Kidney capillary endothelial cell (primary cell): ENCODE measurements around the gene CAMTA1.

Experiments
- DNase-seq: peaks from one replicate; pipeline ENCODE4 v3.0.0-alpha.2; 2018; ENCODE audit warnings: low spot score

The CAMTA1 gene

DNA sequence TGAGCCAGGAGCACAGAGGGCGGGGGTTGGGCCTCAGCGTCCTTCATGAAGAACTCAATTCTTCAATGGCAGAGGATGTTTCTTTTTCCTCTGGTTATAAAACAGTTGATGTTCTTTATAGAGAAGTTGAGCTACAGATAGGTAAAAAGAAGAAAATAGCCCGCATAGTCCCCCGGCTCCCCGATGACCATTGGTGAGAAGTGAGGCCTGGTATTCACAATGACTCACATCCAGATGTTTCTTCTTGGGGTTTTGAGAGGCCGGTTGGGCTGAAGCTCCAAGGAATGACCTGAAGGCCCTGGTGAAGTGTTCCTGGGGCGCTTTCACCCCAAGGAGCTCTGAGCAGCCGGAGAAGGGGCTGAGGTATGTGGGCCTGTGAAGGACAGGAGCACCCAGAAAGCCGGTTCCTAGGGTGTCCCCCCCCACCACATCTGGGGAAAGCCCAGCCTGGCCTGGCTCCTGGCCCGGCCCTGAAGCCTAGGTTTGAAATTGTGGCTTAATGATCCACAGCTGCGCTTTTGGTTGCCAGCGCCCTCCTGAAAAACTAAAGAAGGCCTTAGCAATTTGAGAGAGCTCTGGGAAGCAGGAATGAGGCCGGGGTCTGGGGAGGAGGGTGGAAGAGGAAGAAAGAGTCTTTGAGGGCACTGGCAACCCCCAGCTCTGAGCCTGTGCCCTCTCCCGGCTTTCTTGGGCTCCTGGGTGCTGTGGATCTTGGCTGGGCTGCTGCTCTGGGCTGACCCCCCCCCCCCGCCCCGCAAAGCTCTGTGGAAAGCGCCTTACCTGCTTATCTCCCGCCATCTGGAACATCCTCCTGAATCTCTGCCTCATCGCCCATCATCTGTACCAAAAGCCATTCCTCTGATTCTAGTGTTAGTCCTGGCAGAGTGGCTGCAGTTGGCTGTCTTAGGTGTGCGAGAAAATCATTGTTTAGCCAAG is 444.7 kb downstream of the CAMTA1 start:
- no peak for DNase-seq

DNA sequence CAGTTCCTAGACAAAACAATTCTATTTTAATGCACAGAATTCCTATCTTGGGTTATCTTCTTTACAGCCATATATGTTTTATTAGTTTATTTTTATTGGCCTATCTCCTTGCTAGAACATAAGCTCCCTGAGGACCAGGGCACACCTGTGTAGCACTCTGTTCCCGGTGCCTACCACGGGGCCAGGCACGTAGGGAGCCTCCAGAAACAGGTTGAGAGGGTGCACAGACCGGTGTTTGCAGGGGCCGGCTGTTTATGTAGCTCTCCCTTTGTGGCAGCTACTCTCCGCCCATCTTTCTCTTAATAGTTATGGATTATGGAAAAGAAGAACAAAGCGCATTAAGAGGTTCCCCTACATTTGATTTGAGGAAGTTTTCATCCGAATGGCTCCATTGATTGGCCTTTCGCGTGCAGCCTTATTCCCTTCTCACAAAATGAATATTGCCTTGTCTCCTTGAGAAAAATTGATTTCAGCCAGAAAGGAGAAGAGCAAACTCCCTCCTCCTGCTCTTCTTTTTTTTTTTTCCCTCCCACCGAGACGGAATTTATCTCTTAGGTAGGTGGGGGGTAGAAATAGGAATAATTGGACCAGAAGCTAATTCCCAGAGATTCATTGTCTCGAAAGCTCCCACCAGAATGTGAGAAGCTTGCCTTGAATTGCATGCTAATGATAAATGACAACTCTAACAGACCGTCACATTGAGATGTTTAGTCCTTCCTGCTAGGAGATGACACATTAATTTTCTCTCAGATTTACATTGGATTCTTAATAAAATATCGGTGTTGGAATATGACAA is 447.4 kb downstream of the CAMTA1 start:
- no peak for DNase-seq

DNA sequence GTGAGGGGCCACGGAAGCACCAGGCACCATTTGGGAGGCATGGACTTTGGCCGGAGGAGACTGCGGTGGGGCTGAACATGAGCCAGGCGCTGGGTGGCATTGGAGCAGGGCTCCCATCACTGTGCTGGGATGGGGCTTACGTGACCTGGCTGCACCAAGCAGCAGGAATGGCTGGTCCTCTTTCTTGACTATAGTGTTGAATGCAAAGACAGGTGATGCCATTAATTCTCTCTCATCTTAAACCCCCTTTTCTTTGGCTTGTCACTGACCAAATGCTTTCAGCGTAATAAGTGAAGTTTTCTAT is 447.9 kb downstream of the CAMTA1 start:
- no peak for DNase-seq

DNA sequence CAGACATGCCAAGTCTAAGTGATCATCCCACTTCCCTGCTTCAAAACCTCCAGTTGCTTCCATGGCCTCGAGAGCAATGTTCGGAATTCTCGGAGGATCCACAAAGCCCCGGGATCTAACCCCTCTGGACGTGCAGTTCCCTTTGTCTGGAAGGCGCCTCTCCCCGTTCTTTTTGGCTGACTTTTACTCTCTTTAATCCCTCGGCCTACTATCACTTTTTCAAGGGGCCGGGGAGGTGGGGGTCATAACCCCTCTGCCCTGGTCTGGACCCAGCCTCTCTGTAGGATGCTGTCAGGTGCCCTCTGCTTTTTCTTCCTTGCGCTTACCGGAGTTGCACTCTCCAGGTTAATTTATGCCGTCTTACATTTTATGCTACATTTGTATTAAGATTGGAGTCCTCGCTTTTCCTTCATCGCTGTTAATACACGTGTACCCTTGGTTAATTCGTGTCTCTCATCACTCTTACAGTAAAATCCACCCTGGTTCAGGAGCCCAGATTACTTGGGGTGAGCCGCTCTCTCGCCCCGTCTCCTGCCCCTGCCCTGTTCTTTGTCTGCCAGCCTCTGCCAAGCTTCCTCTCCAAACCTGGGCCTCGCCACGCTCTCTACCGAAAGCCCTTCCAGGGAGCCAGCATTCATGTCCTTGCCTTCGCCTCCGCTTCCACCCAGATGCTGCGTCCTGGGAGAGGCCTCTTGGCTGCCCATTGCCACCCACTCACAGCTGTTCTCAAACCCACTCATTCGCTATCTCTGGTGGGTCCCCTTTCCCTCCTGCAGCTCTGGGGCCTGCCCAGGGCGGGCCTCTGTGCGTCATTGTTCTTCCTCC is 448.6 kb downstream of the CAMTA1 start:
- DNase-seq: no peak

DNA sequence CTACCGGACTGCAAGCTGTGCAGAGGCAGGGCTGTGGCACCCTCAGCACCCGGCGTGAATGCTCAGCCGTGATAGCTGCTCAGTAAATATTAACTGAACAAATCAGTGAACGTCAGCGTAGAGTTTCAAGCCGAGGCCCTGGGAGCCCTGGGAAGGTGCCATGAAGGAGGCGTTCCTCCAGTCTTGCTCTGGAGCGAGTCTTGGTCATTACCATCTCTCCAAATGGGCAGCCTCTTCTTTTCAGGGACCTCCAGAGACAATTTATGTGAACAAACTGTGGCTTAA is 449.2 kb downstream of the CAMTA1 start:
- DNase-seq: no peak

DNA sequence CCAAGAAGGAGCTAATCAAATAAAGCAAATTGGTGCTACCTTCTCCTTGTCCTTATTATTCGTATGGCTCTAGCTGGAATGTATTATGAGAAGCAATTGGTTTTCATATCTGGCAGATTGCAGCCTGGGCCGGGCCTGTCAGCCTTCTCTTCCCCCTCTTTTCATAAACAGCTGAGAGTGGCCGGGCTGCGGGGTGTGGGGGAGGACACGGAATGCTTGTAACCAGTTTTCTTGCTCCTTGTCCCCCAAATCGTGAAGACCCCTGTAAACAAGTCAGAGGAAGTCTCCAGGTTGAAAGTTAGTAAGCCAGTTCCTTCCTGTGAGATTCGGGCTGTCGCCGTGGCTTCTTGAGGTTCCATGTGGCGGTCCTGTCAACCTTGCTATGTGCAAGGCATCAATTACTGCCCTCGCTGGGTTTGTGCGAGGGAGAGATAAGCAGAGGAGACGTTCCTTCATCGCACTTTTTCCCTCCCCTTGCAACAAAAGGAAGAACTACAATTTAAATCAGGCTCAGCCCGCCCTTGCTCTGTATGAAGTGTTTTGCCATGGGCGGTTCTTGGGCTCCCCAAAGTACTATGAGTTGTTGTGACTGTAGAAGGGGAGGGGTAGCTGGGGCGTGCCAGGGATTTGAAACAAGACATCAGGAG is 450.7 kb downstream of the CAMTA1 start:
- DNase-seq: no peak

DNA sequence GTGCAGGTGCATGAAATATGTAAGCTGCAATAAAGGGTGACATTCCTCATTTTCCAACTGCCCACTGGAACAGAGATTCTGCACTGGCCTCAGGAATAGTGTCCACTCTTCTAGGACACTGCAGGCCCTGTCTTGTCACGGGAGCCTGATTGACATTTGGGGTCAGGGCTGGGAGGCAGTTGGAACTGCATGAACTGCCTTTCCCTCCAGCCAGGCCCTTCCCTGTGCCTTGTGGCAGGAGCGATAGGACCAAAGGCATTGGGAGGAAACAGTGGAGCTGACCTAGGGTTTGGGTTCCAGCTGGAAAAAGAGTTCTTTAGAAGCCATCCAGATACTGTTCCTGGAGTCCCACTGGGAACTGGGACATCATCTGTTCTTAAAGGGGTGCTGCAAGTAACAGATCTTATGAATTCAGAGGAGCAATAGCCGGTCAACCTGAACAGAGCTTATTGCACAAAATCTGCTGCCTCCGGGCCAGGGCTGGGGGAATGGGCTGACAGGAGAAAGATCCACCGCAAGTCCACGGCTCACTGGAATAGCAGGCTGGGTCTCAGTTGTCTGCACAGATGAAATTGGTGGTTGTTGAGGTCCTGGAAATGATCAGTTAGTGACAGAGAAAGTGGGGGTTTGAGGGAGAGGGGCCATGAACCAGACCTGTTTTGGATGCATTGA is 451.7 kb downstream of the CAMTA1 start:
- no peak for DNase-seq

DNA sequence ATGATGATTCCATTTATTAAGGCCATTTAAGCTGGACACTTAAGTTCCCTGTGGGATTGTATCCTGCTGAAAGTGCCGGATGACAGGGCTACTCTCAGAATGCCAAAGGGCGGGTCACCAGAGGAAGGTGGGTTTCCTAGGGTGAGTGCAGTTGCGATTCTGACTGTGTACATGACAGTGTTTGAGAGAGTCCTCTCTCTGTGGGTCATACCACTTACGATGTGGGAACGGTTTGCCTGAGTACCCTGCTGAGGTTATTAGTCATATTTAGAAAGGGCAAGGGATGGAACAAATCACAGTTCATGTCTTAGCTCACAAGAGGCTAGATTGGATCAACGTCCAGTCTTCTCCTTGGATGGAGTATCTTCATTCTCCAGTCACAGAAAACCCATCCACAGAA is 461.9 kb downstream of the CAMTA1 start:
- DNase-seq: no peak

DNA sequence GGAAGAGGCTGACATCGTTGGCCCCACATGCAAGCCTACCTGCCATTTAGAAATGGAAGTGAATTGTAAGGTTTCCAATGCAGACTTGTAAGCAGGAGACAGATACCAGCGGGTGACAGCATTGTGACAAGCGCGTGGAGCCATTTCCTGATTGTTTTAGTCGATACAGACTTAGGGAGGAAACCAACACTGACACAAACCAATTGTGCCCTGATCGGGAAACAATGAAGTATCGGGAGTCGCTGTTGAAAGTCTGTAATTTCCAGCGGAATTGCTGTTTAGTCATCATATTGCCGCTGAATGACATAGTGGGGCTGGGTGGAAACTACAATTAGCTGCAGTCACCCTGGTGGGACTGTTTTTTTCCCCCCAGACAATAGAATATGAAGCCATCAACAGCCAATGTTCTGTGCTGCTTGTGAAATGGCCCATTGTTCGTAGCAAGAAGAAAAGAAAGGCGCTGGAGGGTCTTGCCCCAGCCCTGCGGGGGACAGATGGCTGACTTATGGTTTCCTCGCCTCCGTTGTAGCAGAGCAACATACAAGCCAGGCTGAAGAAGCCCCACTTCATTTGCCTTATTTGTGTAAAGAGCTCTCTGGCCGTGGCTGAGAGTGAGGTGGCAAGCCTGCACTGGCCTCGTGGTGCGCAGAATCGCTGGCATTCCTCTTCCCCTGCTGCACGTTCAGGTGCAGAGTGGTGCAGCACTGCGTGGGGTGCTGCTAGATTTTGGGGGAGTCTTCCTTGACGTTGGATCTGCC is 462.7 kb downstream of the CAMTA1 start:
- DNase-seq: peak; percentile 76

DNA sequence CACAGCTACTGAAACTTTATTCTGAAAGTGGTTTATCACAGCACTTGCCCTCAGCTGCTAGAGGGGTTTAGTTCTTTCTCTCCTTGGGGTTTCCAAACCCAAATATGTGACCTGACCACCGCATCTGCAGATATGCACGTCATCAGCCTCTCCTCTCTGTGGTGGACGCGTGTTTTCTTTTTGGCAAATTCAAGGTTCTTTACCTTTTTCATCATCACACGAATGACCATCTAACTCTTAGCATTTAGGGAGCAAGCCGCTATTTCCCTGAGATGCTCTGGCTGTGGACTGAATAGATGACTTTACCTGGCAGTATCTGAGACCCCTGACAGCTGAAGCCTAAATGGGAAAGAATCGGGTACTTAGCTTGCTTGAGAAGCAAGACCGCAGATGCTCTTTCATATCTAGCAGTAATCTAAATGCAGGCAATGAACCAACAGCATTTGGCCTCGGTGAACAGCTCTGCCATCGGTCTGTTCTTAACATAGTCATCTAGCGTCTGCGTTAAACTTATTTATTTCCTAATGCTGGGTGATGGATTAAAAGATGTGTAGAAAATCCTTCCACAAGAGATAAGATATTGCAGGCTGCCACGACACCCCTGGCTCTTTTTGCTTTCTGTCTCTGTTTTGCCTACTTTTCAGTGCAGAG is 463.4 kb downstream of the CAMTA1 start:
- DNase-seq: no peak

DNA sequence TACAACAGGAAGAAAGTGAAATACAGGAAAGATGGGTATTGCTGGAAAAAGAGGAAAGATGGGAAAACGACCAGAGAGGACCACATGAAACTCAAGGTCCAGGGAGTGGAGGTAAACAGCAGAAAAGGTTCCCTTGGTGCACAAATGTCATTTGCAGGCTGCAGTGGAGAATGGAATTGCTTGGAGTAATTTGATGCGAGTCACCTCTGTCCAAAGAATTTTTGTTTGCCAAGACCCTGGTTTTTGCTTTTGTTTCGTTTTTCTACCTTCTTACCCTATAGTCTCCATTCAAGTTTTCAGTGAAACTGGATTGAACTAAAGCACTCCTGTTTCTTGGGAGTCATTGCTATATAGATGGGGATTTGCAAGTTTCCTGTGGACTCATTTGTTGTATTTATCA is 464.3 kb downstream of the CAMTA1 start:
- no peak for DNase-seq

DNA sequence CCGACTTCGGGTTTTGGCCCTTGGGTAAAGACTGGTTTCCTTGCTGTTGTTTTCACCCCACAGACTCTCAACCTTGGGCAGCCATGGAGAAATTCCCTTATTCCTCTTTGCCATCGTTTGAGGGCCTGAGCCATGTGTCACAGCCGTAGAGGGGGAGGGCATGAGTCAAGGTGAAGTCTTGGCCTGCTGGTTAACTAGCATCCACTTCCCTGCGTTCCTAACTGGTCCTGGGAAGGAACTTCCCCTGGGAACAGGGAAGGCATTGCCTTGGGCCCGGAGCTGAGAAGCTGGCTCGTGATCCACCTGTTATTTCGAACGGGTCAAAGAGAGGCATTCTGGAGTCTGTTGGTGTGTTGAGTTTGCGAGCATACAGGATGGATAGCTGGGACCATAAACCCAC is 464.9 kb downstream of the CAMTA1 start:
- DNase-seq: no peak

DNA sequence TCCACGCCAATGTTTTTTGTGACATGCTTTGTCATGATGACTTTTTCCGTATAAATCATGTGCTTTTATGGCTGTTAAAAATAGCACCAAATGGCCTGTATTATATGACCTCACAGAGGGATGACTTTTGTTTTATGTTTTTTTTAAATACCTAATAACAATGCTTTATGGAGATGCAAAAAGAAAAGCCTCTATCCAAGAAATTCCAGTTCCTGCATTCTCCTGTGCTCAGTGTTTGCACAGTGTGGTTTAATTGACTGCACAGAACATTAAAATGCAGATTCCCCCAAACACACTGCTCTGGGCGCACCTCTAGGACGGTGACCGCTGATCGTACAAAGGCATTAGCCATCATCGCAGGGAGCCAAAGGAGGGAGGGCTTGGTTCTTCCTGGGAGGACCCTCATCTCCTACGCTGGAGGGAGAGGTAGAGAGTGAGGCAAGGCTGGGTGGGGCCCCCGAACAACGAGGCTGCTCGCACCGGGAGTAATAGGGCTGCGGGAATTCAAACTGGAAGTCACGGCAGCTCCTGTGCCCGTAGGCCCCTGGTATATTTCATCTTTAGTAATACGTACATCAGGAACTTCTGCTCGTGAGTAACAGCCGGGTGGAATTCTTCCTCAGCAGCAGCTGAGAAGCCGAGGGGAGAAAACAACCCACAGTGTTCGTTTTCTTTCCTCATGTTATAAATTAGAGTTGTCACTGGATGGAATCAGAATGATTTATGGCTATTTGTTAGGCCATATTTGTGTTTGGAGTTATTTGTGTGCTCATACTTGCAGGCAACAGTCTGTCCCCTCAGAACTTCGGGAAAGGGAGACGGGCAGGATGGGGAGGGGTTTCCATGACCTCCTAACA is 465.6 kb downstream of the CAMTA1 start:
- DNase-seq: no peak

DNA sequence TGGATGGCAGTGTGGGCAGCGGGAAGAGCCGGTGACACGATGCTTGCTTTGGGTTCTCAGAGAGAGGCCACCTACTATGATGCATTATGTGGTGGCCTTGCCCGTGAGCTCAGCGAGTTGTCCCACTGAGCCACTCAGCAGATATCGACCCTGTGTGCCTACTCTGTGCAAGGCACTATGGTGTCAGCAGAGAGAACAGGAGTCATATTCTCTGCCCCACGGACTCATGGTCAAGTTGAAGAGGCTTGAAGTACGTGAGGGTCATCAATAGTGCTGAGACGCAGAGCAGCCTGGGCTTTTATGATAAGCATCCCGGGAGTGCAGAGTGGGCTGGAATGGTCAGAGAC is 466.2 kb downstream of the CAMTA1 start:
- no peak for DNase-seq

DNA sequence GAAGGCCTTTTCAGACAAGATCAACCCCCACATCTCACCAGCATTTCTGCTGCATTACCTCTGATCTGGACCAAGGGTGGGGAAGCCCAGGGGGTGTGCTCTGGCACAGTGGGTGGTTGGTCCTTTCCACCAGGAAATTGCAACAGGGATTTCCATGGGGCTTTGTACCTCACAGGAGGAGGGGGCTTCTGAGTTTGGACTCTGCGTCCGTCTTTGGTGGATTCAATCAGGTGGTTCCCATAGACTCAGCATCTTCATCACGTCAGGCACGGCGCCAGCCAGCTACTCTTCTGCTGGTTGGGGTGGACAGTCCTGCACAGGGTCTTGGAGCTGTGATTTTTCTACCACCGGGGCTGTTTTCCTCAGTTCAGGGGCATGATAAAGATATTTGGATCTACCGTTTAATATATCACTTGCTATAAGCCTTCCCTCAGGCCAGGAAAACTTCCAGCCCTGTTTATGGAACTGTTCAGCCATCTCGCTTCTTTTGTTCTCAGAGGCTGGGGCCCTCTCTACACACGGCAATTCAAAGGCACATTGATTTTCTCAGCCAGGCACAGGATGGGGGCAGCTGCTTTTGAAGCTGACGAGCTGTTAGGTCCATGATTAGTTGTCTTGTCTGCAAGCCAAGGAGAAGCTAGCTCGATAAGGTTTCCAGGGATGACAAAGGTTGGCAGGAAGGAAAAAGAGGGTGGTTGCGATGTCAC is 467.3 kb downstream of the CAMTA1 start:
- DNase-seq: no peak

DNA sequence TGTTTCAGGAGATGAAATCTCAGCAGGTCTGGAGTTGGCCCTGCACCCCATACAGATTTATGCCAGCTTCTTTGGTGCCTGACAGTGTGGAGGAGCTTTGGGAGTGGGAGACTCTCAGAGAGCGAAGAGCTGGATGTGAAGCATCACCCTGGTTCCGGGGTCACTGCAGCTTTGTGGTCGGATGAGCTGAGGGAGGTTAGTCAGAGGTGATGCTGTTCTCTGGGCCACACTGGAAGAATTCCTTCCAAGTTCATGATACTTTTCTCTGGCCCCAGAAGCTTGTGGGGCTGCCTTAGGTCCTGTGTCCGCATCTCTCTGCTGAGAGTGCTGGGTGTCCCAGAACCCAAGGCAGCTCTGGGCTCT is 467.8 kb downstream of the CAMTA1 start:
- DNase-seq: no peak

DNA sequence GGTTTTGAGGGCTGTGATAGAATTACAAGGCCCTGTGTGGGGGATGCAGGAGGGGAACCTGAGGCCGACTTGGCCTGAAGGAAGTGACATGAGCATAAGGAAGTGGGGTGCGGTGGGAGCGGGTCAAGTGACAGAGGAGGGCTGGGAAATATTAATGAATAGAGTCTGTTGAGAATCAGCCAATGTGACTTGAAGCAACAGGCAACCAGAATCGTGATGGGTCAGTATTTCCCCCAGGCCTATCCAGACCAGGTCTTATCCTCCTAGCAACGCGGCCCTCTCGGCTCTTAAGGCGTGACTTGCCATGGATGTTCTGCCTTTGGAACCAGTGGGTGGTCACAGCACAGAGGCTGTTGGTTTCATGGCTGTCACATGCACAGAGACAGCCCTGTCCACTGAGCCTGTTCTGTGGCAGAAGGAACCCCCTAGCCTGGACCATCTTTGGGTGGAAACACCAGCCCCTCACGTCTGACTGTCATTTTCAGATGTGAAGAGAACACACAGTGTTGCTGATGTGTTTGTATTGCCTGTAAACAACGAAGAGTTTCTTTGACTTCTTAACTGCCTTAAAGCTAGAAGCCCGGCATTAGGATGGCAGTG is 468.8 kb downstream of the CAMTA1 start:
- no peak for DNase-seq

DNA sequence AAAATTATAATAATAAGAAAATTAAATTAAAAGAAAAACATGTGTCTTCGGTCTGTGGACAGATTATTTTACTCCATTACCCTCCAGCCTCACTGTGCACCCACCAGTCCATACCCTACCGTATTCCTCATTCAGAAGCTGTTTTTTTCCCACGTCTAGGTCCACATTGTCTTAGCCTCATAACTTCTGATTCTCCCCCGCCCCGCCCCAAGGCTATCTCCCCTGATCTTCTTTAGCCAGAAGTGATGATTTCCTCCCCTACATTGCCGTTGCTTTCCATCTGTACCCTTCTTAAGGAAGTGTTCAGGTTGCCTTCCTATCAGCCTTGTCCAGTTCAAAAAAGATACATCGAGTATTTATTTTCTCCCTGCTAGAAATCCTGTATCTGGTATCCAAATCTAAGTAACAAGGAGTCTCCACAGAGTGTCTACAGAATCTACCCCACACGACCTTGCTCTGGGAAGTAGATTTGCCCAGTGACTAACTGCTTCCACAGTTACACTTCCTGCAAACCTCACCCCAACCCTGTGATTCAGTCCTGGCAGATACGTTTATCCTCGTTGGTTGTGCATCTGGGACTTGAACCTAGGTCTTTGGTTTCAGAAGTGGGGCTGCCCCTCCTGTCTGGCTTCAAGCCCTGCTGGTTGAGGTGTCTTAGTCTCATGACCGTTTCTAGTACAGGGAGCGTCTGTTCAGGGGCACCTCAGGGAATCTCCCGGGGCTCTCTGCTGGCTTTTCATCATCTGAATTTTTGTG is 470.2 kb downstream of the CAMTA1 start:
- DNase-seq: peak; percentile 38
